WI38 (cell line): ENCODE results near the gene APOC3.

Experiments
- H3K4me3 ChIP-seq: 2 replicates; pipeline ENCODE4 v1.5.1; 2011; ENCODE audit warnings: low read depth, mild to moderate bottlenecking, control low read depth, low read length
- CTCF ChIP-seq: IDR thresholded peaks from 2 replicates; pipeline ENCODE4 v1.5.1; 2012; ENCODE audit warnings: low read depth, mild to moderate bottlenecking, control low read depth, low read length

Gene APOC3

GRCh38 chr11:116825854-116826750, 3.6 kb upstream of the APOC3 start:
- no peak overlapping the region for H3K4me3 ChIP-seq
- no peak for TF ChIP-seq CTCF

- TF ChIP-seq CTCF = no peak
- no peak overlapping the region for H3K4me3 ChIP-seq
Measured at GRCh38 chr11:116826751-116827431, 2.8 kb upstream of the APOC3 start.

- no peak overlapping the region for H3K4me3 ChIP-seq
- TF ChIP-seq CTCF = no peak
Measured at GRCh38 chr11:116827461-116827860, 2.2 kb upstream of the APOC3 start.

GRCh38 chr11:116828632-116829524, 829 bp upstream of the APOC3 start:
- TF ChIP-seq CTCF = no peak
- no peak overlapping the region for H3K4me3 ChIP-seq

GRCh38 chr11:116830184-116830912, 641 bp downstream of the APOC3 start:
- no peak overlapping the region for H3K4me3 ChIP-seq

More at GRCh38 chr11:116830184-116830912, 641 bp downstream of the APOC3 start:
- no peak for TF ChIP-seq CTCF
